ENCODE measurements around the gene ZNF683.

The ZNF683 gene

GRCh38 chr1:26352338-26352679, 20.2 kb downstream of the ZNF683 start:
- Histone ChIP-seq H3K27ac (ENCODE audit: insufficient read depth, low read length, poor library complexity, severe bottlenecking) (no peak overlapping the region), H3K4me1 (ENCODE audit: control insufficient read depth, insufficient read depth, low read length, poor library complexity, severe bottlenecking) (no peaks in the 10 kb centered on the region), H3K36me3 (ENCODE audit: control insufficient read depth, insufficient read depth, low read length) (no peaks in the 10 kb centered on the region), H3K4me3 (ENCODE audit: insufficient read depth, low read depth, low read length, poor library complexity, severe bottlenecking) (no peak overlapping the region), H3K27me3 (replicated peaks; ENCODE audit: control insufficient read depth, insufficient read depth, low read length, poor library complexity, severe bottlenecking) (no peaks in the 10 kb centered on the region), H3K9me3 (ENCODE audit: control insufficient read depth, low read length) (no peaks in the 10 kb centered on the region)
- no peak for DNase-seq

GRCh38 chr1:26351590-26352337, 20.8 kb downstream of the ZNF683 start:
- Histone ChIP-seq H3K4me1 (ENCODE audit: control insufficient read depth, insufficient read depth, low read length, poor library complexity, severe bottlenecking) (no peaks in the 10 kb centered on the region), H3K36me3 (ENCODE audit: control insufficient read depth, insufficient read depth, low read length) (no peaks in the 10 kb centered on the region), H3K27ac (ENCODE audit: insufficient read depth, low read length, poor library complexity, severe bottlenecking) (no peak overlapping the region), H3K4me3 (ENCODE audit: insufficient read depth, low read depth, low read length, poor library complexity, severe bottlenecking) (no peak overlapping the region), H3K27me3 (replicated peaks; ENCODE audit: control insufficient read depth, insufficient read depth, low read length, poor library complexity, severe bottlenecking) (no peaks in the 10 kb centered on the region), H3K9me3 (ENCODE audit: control insufficient read depth, low read length) (no peaks in the 10 kb centered on the region)
- DNase-seq, result no peak

- Histone ChIP-seq H3K4me3 (ENCODE audit: insufficient read depth, low read depth, low read length, poor library complexity, severe bottlenecking) (no peak overlapping the region), H3K27me3 (replicated peaks; ENCODE audit: control insufficient read depth, insufficient read depth, low read length, poor library complexity, severe bottlenecking) (no peaks in the 10 kb centered on the region)
- DNase-seq, result no peak
These were observed 21.6 kb downstream of the ZNF683 start for GRCh38 chr1:26350701-26351589.

GRCh38 chr1:26350343-26350700, 22.2 kb downstream of the ZNF683 start:
- Histone ChIP-seq H3K27me3 (replicated peaks; ENCODE audit: control insufficient read depth, insufficient read depth, low read length, poor library complexity, severe bottlenecking) (no peaks in the 10 kb centered on the region), H3K9me3 (ENCODE audit: control insufficient read depth, low read length) (no peaks in the 10 kb centered on the region), H3K36me3 (ENCODE audit: control insufficient read depth, insufficient read depth, low read length) (no peaks in the 10 kb centered on the region), H3K4me3 (ENCODE audit: insufficient read depth, low read depth, low read length, poor library complexity, severe bottlenecking) (no peak overlapping the region), H3K27ac (ENCODE audit: insufficient read depth, low read length, poor library complexity, severe bottlenecking) (no peak overlapping the region), H3K4me1 (ENCODE audit: control insufficient read depth, insufficient read depth, low read length, poor library complexity, severe bottlenecking) (no peaks in the 10 kb centered on the region)
- DNase-seq, result no peak

More at GRCh38 chr1:26350701-26351589, 21.6 kb downstream of the ZNF683 start:
- H3K36me3 ChIP-seq (ENCODE audit: control insufficient read depth, insufficient read depth, low read length), result no peaks in the 10 kb centered on the region
- no peaks in the 10 kb centered on the region for H3K4me1 ChIP-seq (ENCODE audit: control insufficient read depth, insufficient read depth, low read length, poor library complexity, severe bottlenecking)
- H3K9me3 ChIP-seq (ENCODE audit: control insufficient read depth, low read length), result no peaks in the 10 kb centered on the region
- H3K27ac ChIP-seq (ENCODE audit: insufficient read depth, low read length, poor library complexity, severe bottlenecking), result no peak overlapping the region

GRCh38 chr1:26349877-26350244, 22.7 kb downstream of the ZNF683 start:
- DNase-seq, result no peak
- Histone ChIP-seq H3K36me3 (ENCODE audit: control insufficient read depth, insufficient read depth, low read length) (no peaks in the 10 kb centered on the region), H3K9me3 (ENCODE audit: control insufficient read depth, low read length) (no peaks in the 10 kb centered on the region), H3K27me3 (replicated peaks; ENCODE audit: control insufficient read depth, insufficient read depth, low read length, poor library complexity, severe bottlenecking) (no peaks in the 10 kb centered on the region), H3K4me1 (ENCODE audit: control insufficient read depth, insufficient read depth, low read length, poor library complexity, severe bottlenecking) (no peaks in the 10 kb centered on the region), H3K4me3 (ENCODE audit: insufficient read depth, low read depth, low read length, poor library complexity, severe bottlenecking) (no peak overlapping the region), H3K27ac (ENCODE audit: insufficient read depth, low read length, poor library complexity, severe bottlenecking) (no peak overlapping the region)

- Histone ChIP-seq H3K27ac (ENCODE audit: insufficient read depth, low read length, poor library complexity, severe bottlenecking) (no peak overlapping the region), H3K27me3 (replicated peaks; ENCODE audit: control insufficient read depth, insufficient read depth, low read length, poor library complexity, severe bottlenecking) (no peaks in the 10 kb centered on the region), H3K9me3 (ENCODE audit: control insufficient read depth, low read length) (no peaks in the 10 kb centered on the region), H3K36me3 (ENCODE audit: control insufficient read depth, insufficient read depth, low read length) (no peaks in the 10 kb centered on the region), H3K4me3 (ENCODE audit: insufficient read depth, low read depth, low read length, poor library complexity, severe bottlenecking) (no peak overlapping the region), H3K4me1 (ENCODE audit: control insufficient read depth, insufficient read depth, low read length, poor library complexity, severe bottlenecking) (no peaks in the 10 kb centered on the region)
- no peak for DNase-seq
These were observed 23.2 kb downstream of the ZNF683 start for GRCh38 chr1:26349188-26349876.

- no peaks in the 10 kb centered on the region for H3K36me3 ChIP-seq (ENCODE audit: control insufficient read depth, insufficient read depth, low read length)
- H3K4me3 ChIP-seq (ENCODE audit: insufficient read depth, low read depth, low read length, poor library complexity, severe bottlenecking), result no peak overlapping the region
- no peak for DNase-seq
- H3K27ac ChIP-seq (ENCODE audit: insufficient read depth, low read length, poor library complexity, severe bottlenecking), result no peak overlapping the region
- H3K9me3 ChIP-seq (ENCODE audit: control insufficient read depth, low read length), result no peaks in the 10 kb centered on the region
- H3K27me3 ChIP-seq (replicated peaks; ENCODE audit: control insufficient read depth, insufficient read depth, low read length, poor library complexity, severe bottlenecking), result no peaks in the 10 kb centered on the region
- no peaks in the 10 kb centered on the region for H3K4me1 ChIP-seq (ENCODE audit: control insufficient read depth, insufficient read depth, low read length, poor library complexity, severe bottlenecking)
These were observed 26.1 kb downstream of the ZNF683 start for GRCh38 chr1:26346274-26347033.

GRCh38 chr1:26345718-26346117, 26.8 kb downstream of the ZNF683 start:
- no peaks in the 10 kb centered on the region for H3K36me3 ChIP-seq (ENCODE audit: control insufficient read depth, insufficient read depth, low read length)
- H3K4me3 ChIP-seq (ENCODE audit: insufficient read depth, low read depth, low read length, poor library complexity, severe bottlenecking), result no peak overlapping the region
- H3K27ac ChIP-seq (ENCODE audit: insufficient read depth, low read length, poor library complexity, severe bottlenecking), result no peak overlapping the region
- H3K27me3 ChIP-seq (replicated peaks; ENCODE audit: control insufficient read depth, insufficient read depth, low read length, poor library complexity, severe bottlenecking), result no peaks in the 10 kb centered on the region
- no peaks in the 10 kb centered on the region for H3K9me3 ChIP-seq (ENCODE audit: control insufficient read depth, low read length)
- DNase-seq, result no peak
- H3K4me1 ChIP-seq (ENCODE audit: control insufficient read depth, insufficient read depth, low read length, poor library complexity, severe bottlenecking), result no peaks in the 10 kb centered on the region

- Histone ChIP-seq H3K4me3 (ENCODE audit: insufficient read depth, low read depth, low read length, poor library complexity, severe bottlenecking) (no peak overlapping the region), H3K9me3 (ENCODE audit: control insufficient read depth, low read length) (no peaks in the 10 kb centered on the region), H3K36me3 (ENCODE audit: control insufficient read depth, insufficient read depth, low read length) (no peaks in the 10 kb centered on the region), H3K27me3 (replicated peaks; ENCODE audit: control insufficient read depth, insufficient read depth, low read length, poor library complexity, severe bottlenecking) (no peaks in the 10 kb centered on the region), H3K27ac (ENCODE audit: insufficient read depth, low read length, poor library complexity, severe bottlenecking) (no peak overlapping the region), H3K4me1 (ENCODE audit: control insufficient read depth, insufficient read depth, low read length, poor library complexity, severe bottlenecking) (no peaks in the 10 kb centered on the region)
- DNase-seq, result no peak
These were observed 28.2 kb downstream of the ZNF683 start for GRCh38 chr1:26344147-26344920.

Data from effector memory CD4-positive, alpha-beta T cell (primary cell).